Aorta (tissue), 5 donors: Measurements from ENCODE around the gene PKP4. TPM values are rescaled to one million over a fixed set of nuclear protein-coding genes. Genes with fewer than 3 reads are reported as not detected.

Experiments
- ATAC-seq: fragments of 200-7000 bp; cut with Tn5 transposase; one replicate; pipeline ENCODE4 v1.9.1; 2022; ENCODE audit warnings: moderate library complexity; ENCODE audit not compliant: low FRiP score
- DNase-seq, 2 donors: peaks; one replicate each; pipeline ENCODE4 v3.0.0-alpha.2; 2020
- H3K27ac ChIP-seq, 2 donors: one replicate each; pipeline ENCODE4 v1.5.1; 2013; ENCODE audit warnings: low read length in 2 of 2, mild to moderate bottlenecking in 2 of 2, moderate library complexity in 2 of 2, control low read depth in 1 of 2, inconsistent platforms in 1 of 2, low read depth in 1 of 2
- H3K27me3 ChIP-seq, 2 donors: one replicate each; pipeline ENCODE4 v1.6.1; 2013; ENCODE audit warnings: control low read depth in 1 of 2, low read length in 1 of 2, mild to moderate bottlenecking in 1 of 2, moderate library complexity in 1 of 2; ENCODE audit not compliant: insufficient read depth in 2 of 2, control insufficient read depth in 1 of 2
- H3K36me3 ChIP-seq, 2 donors: one replicate each; pipeline ENCODE4 v1.6.1; 2013; ENCODE audit warnings: control low read depth in 1 of 2, low read length in 1 of 2, mild to moderate bottlenecking in 1 of 2; ENCODE audit not compliant: insufficient read depth in 2 of 2, control insufficient read depth in 1 of 2
- H3K4me1 ChIP-seq, 2 donors: one replicate each; pipeline ENCODE4 v1.6.1; 2013; ENCODE audit warnings: low read length in 2 of 2, control low read depth in 1 of 2, mild to moderate bottlenecking in 1 of 2, moderate library complexity in 1 of 2; ENCODE audit not compliant: insufficient read depth in 2 of 2, control insufficient read depth in 1 of 2
- H3K4me3 ChIP-seq, 2 donors: one replicate each; pipeline ENCODE4 v1.5.1; 2013; ENCODE audit warnings: low read length in 2 of 2, control low read depth in 1 of 2, mild to moderate bottlenecking in 1 of 2
- H3K9me3 ChIP-seq: one replicate; pipeline ENCODE4 v1.6.1; 2013; ENCODE audit warnings: mild to moderate bottlenecking, low read length; ENCODE audit not compliant: control insufficient read depth
- WGBS, 2 donors: extraction: QIAGEN DNeasy Blood & Tissue Kit; methylation state at CpG; one replicate each; pipeline ENCODE4 v1.1.7; 2013; 5-methylcytosine and 5-hydroxymethylcytosine counted together
- intact Hi-C, 2 donors: fragments of 100-400 bp; cut with DNase I; formaldehyde crosslinking; loops; one replicate each; pipeline versions ENCODE4 v1.14.2 to v1.15.0; 2022
- polyA plus RNA-seq, 2 donors: library from polyadenylated mRNA; stranded (reverse); fragments of 200-250 nt; gene quantifications; one replicate each; pipeline ENCODE4 v1.2.3, GENCODE V29; 2013
- total RNA-seq, 2 donors: library from RNA; stranded (reverse); fragmentation: NEBNext Ultra II Directional; extraction: Animal tissue kit (Norgen Biotek cat#: 25700); gene quantifications; one replicate each; pipeline ENCODE4 v1.2.1, GENCODE V29; 2021
- donor health status: healthy with polysubstance abuse.
- donor health status: Bipolar disorder and iron deficiency.
- donor health status: DM: no; HTN: no; CAD: no.
- donor health status: DM: no; HTN: no; CAD: no.
- donor health status: DM: yes; HTN: yes; CAD: no.

Gene PKP4
- total and polyA plus RNA-seq, 4 donors = 17.7 to 128 (median 44.0) TPM

GRCh38 chr2:158656492-158657229 is 199.9 kb downstream of the PKP4 start:
- Histone ChIP-seq H3K27ac (no peak overlapping the region), H3K27me3 (no peaks in the 10 kb centered on the region), H3K4me3 (no peak overlapping the region), H3K9me3 (no peaks in the 10 kb centered on the region), H3K36me3 (no peaks in the 10 kb centered on the region), H3K4me1 (no peaks in the 10 kb centered on the region)
- intact Hi-C loops = no loop called here
- ATAC-seq (no peak), DNase-seq (no peak)
- 88 to 90% methylated on average over 10 of the region's 10 CpGs for WGBS, 2 donors

- Histone ChIP-seq H3K4me3 (no peak overlapping the region), H3K4me1 (no peaks in the 10 kb centered on the region), H3K9me3 (no peaks in the 10 kb centered on the region), H3K27ac (no peak overlapping the region), H3K36me3 (peaks cover 0 to 5% of the 10 kb centered on the region in 2 donors), H3K27me3 (no peaks in the 10 kb centered on the region)
- DNase-seq = no peak
- intact Hi-C loops = no loop called here
- 21 to 45% methylated on average over 2 of the region's 2 CpGs for WGBS, 2 donors
- no peak for ATAC-seq
These were observed 201.6 kb downstream of the PKP4 start for GRCh38 chr2:158658396-158658795.

GRCh38 chr2:158659483-158659882 is 202.7 kb downstream of the PKP4 start:
- no peak overlapping the region for H3K4me3 ChIP-seq
- ATAC-seq = no peak
- intact Hi-C loops = no loop called here
- H3K27me3 ChIP-seq = no peaks in the 10 kb centered on the region
- no peaks in the 10 kb centered on the region for H3K4me1 ChIP-seq
- H3K9me3 ChIP-seq = no peaks in the 10 kb centered on the region
- WGBS, 2 donors = 89 to 100% methylated on average over 1 of the region's 1 CpG
- peaks cover 0 to 8% of the 10 kb centered on the region in 2 donors for H3K36me3 ChIP-seq
- H3K27ac ChIP-seq = no peak overlapping the region
- DNase-seq = no peak

GRCh38 chr2:158661231-158661630 is 204.5 kb downstream of the PKP4 start:
- DNase-seq = no peak
- H3K27ac ChIP-seq = no peak overlapping the region
- no peaks in the 10 kb centered on the region for H3K27me3 ChIP-seq
- ATAC-seq = no peak
- no peaks in the 10 kb centered on the region for H3K9me3 ChIP-seq
- H3K4me1 ChIP-seq = no peaks in the 10 kb centered on the region
- intact Hi-C loops = no loop called here
- H3K4me3 ChIP-seq = no peak overlapping the region
- peaks cover 0 to 8% of the 10 kb centered on the region in 2 donors for H3K36me3 ChIP-seq
- 96 to 97% methylated on average over 14 of the region's 14 CpGs for WGBS, 2 donors

- ATAC-seq = no peak
- intact Hi-C loops = no loop called here
- H3K36me3 ChIP-seq = peaks cover 0 to 8% of the 10 kb centered on the region in 2 donors
- no peaks in the 10 kb centered on the region for H3K9me3 ChIP-seq
- 91% methylated on average over 6 of the region's 6 CpGs for WGBS, 2 donors
- DNase-seq = no peak
- H3K27ac ChIP-seq = no peak overlapping the region
- H3K27me3 ChIP-seq = no peaks in the 10 kb centered on the region
- no peak overlapping the region for H3K4me3 ChIP-seq
- no peaks in the 10 kb centered on the region for H3K4me1 ChIP-seq
These were observed 205.7 kb downstream of the PKP4 start for GRCh38 chr2:158662421-158662820.

- intact Hi-C loops = no loop called here
- Histone ChIP-seq H3K36me3 (peaks cover 0 to 8% of the 10 kb centered on the region in 2 donors), H3K4me1 (no peaks in the 10 kb centered on the region), H3K27ac (no peak overlapping the region), H3K27me3 (no peaks in the 10 kb centered on the region), H3K9me3 (no peaks in the 10 kb centered on the region), H3K4me3 (no peak overlapping the region)
- DNase-seq = no peak
- ATAC-seq = no peak
- 95 to 96% methylated on average over 6 of the region's 6 CpGs for WGBS, 2 donors
These were observed 207.0 kb downstream of the PKP4 start for GRCh38 chr2:158663796-158664195.

GRCh38 chr2:158664987-158665386 is 208.2 kb downstream of the PKP4 start:
- Histone ChIP-seq H3K27ac (no peak overlapping the region), H3K4me1 (no peaks in the 10 kb centered on the region), H3K27me3 (no peaks in the 10 kb centered on the region), H3K4me3 (no peak overlapping the region), H3K9me3 (no peaks in the 10 kb centered on the region), H3K36me3 (peaks cover 0 to 8% of the 10 kb centered on the region in 2 donors)
- no peak for ATAC-seq
- DNase-seq = no peak
- WGBS, 2 donors = 45% methylated on average over 3 of the region's 3 CpGs
- intact Hi-C loops = no loop called here

GRCh38 chr2:158665536-158666302 is 209.0 kb downstream of the PKP4 start:
- H3K4me3 ChIP-seq = no peak overlapping the region
- no peaks in the 10 kb centered on the region for H3K9me3 ChIP-seq
- intact Hi-C loops = no loop called here
- peaks cover 0 to 8% of the 10 kb centered on the region in 2 donors for H3K36me3 ChIP-seq
- DNase-seq (no peak), ATAC-seq (no peak)
- H3K27ac ChIP-seq = no peak overlapping the region
- 62 to 63% methylated on average over 5 of the region's 5 CpGs for WGBS, 2 donors
- H3K27me3 ChIP-seq = no peaks in the 10 kb centered on the region
- H3K4me1 ChIP-seq = no peaks in the 10 kb centered on the region

GRCh38 chr2:158666969-158667368 is 210.2 kb downstream of the PKP4 start:
- Histone ChIP-seq H3K27ac (no peak overlapping the region), H3K36me3 (peaks cover 0 to 8% of the 10 kb centered on the region in 2 donors), H3K4me3 (no peak overlapping the region), H3K4me1 (no peaks in the 10 kb centered on the region), H3K27me3 (no peaks in the 10 kb centered on the region), H3K9me3 (no peaks in the 10 kb centered on the region)
- intact Hi-C loops = no loop called here
- WGBS, 2 donors = 94 to 95% methylated on average over 8 of the region's 8 CpGs
- ATAC-seq = no peak
- no peak for DNase-seq
